ENCODE results near the gene EXOSC2.
"Not testable (repeated sequence)": the region's sequence is repeated elsewhere in the genome, so short reads cannot be mapped to it uniquely, and the experiment has no call there.

EXOSC2 gene

DNA sequence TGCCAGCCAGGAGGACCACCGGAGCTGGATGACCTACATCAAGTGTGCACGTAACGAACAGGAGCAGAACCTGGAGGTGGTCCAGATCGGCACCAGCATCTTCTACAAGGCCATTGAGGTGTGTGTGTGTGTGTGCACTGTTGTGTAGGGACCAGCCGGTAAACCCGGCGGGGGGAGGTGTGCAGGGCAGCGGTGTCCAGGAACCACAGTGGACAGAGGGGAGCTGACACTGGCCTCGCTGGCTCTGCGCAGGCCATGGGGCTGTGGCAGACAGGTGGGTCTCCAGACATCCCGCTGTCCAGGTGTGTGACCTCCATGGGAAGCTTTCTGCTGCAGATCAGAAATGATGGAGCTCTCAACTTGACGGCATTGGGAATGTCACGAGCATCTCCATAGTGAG, 25.4 kb upstream of the EXOSC2 start:
- no peak for DNase-seq

DNA sequence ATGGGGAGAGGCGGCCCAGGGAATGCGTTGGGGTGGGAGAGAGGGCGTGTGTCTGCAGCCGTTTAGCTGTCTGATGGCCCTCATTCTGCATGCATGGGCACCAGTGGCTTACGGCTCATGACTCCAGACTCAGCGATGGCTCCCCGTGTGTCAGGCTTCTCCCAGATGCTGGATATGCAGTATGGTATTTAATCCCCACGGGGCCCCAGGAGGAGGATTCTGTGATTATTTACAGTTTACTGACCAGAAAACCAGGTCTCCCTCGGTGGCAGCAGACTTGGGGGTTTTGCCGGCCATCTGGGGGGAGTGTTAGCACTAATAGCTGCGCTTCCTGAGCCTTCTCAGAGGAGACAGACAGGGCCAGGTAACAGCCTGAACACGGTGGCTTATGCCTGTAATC, 24.9 kb upstream of the EXOSC2 start:
- DNase-seq: peak; percentile 51

DNA sequence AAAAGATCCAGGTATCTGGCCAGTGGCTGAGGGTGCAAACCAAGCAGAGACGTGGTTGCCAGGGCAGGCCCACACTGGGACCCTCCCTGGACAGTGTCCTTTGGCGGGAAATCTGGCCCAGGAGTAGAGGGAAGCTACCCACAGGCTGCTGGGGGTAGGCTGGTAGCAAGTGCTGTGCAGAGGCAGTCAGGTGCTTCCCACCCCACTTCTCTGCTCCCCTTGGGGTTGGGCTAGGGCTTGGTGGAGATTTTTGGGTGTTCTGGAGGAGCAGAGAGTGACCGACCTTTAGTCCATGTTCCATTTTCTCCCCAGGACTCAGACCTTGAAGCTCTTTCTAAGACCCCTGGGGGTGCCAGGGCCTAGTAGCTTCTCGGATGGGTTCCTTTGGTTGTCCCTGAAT, 23.6 kb upstream of the EXOSC2 start:
- DNase-seq: no peak

DNA sequence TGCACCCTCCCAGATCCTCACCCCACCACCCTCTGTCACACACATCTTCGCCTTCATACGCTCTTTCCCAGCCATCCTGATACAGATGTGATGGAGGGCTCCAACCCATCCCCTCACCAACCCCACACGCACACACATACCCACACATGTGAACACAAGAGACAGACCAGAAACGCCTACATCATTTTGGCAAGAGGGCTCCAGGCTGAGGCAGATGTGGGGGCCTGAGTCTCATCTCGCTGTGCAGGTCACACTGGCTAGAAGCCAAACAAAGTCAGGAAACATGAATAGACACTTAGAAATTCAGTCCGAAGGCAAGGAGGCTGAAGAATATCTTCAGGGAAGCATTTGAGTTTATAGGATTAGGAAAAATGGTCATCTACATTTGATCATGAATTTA, 22.9 kb upstream of the EXOSC2 start:
- DNase-seq: no peak

DNA sequence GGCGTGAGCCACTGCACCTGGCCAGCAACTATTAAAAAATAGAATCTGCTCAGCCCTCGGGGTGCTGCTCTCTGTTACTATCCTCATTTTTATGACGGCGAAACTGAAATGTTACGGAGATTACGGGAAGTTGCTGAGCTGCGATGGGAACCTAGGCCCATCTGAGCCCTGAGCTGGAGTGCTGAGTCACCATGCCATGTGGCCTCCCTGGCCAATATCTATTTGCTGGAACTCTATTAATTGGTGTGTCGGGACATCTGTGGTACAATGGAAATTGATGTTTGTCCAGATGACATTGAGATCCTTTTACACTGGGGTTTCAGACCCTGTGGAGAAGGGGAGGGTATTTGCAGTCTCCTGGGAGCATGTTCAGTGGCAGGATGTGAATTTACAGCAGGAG, 21.1 kb upstream of the EXOSC2 start:
- no peak for DNase-seq

DNA sequence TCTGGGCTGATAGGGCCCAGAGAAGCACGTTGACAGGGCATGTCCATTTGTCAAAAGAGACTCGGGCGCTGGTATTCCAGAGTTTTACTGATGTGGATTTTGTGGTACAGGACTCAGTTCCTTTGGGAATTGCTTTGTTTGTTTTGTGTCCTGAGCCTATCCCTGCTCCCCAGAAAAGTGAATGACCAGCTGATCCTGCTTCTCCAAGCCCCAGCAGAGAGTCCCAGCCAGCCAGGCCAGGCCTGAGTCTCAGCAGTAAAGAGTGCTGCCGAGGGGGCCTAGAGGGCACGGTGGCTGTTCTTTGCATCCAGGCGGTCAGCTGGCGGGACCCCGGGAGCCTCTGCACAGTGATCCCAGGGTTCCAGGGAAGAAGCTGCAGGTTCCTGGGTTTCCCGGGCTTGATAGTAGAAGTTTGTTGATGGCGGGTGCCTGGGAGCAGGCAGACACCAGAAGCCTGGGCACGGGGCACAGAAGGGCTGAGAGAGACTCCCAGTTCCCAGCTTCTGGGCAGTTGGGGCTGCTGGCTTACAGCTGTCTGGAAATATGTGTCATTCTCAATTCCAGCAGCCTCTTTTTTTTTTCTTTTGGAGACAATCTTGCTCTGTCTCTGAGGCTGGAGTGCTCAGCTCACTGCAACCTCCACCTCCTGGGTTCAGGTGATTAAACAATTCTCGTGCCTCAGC, 20.5 kb upstream of the EXOSC2 start:
- DNase-seq: no peak

DNA sequence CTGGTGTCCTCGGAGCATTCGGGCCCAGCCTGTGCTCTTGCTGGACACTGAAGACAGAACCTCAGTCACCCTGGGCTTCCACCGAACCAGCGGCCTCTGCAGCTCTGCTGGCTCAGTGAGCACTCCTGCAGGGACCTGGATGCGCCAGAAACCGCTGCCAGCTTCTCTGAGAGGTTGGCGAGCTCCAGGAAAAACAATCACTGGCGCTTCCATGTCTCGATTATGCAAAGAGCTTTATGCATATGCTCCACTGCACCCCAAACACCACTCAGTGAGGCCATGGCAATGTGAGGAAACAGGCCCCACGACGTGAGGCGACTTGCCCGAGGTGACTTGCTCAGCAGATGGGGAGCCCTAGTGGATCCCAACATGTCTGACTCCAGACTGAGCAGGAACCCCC, 18.2 kb upstream of the EXOSC2 start:
- DNase-seq: no peak

DNA sequence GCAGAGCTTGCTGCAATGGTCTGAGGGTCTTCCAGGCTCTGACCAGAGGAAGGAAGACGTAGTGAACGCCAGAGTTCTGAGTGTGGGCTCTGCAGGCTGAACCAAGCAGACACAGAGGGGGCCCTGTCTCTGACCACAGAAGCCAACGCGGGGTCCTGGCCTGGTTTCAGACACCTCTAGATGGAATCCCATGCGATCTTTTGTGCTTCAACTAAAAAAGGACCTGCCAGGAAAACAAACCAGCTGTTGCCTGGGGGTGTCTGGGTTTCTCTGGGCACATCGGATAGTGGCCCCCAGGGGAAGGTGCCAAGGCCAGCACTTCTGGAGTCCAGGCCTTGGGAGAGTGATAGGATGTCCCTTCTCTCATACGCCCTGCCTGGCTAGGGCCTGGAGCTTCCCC, 16.3 kb upstream of the EXOSC2 start:
- no peak for DNase-seq

DNA sequence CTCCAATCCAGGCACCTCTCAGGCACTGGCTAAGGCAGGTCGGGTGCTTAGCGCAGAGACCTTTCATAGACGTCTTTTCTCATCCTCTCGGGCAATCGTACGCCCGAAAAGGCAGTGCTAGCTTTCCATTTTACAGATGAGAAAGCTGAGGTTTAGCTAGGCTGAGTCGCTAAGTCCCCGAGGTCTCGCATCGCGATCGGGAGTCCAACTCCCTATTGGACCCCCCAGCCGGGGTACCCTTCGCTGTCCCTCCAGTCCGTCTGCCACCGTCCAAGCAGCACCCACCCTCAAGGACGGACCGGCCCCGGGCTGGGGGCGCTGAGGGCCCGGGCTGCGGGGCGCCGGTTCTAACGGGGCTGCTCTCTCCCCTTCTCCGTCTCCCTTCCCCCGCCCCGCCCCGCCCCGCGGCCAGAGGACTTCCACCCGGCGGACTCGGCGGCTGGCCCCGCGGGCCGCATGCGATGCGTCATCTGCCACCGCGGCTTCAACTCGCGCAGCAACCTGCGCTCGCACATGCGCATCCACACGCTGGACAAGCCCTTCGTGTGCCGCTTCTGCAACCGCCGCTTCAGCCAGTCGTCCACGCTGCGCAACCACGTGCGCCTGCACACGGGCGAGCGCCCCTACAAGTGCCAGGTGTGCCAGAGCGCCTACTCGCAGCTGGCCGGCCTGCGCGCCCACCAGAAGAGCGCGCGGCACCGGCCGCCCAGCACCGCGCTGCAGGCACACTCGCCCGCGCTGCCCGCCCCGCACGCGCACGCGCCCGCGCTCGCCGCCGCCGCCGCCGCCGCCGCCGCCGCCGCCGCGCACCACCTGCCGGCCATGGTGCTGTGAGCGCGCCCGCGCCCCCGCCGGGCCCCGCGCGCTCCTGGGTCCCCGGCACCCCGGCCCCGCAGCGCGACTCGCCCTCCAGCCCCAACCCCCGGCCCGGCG, 12.5 kb upstream of the EXOSC2 start:
- DNase-seq: peak; percentile 85

DNA sequence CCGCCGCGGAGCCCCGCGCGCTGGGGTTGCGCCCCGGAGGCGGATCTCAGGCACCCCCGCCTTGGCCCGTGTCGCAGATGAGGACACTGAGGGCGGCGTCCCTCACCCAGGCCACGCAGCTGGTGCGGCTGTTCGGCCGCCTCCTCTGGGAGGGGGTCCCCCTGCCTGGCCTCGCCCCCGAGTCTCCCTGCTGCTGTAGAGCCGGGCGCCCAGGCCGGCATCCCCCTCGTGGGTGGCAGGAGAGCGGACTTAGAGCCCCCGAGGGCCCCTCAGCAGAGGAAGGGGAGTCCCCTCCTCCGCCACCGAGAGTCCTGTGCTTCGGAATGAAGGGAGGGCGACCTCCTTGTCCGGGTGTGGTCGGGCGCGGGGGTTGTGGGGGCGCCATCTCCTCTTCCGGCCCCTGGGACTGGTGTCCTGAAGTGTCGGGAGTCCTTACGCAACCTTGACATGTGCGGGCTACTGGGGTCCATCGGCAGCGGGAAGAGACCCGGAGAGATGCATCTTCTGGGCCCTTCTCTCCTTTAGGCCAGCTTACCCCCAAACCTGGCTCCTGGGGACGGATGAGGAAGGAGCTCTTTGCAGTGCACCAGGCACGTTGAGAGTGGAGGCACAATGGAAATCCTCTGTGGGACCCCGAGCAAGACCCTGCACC, 11.7 kb upstream of the EXOSC2 start:
- peak; percentile 80 for DNase-seq

DNA sequence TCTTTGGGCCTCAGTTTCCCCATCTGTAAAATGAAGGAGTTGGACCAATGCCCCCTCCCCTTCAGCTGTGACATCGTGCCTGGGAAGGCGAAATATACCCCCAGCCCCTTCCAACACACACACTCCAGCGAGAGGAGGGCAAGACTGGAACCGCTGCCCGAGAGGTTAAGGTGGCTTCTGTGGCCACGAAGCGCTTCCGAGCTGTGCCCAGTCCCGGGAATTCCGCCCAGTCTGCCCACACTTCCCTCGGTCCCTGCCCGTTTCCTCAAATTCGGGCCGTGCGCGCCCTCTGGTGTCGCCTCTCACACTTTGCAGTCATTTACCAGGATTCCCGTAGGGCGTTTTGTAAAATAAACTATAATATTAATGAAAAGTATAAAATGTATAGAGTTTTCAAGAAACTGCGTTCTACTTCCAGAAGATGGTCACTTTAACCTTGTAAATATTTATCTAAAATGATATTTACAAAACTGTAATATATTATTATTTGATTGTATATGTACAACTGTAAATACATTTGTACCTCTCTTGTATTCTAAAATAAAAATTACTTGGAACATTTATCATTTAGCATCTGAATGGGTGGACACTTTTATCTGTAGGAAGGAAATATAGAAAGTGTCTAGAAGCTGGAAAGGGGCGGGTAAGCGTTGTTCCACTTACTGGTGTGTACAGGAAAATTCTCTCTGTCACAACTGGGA, 11.0 kb upstream of the EXOSC2 start:
- DNase-seq: peak; percentile 82

DNA sequence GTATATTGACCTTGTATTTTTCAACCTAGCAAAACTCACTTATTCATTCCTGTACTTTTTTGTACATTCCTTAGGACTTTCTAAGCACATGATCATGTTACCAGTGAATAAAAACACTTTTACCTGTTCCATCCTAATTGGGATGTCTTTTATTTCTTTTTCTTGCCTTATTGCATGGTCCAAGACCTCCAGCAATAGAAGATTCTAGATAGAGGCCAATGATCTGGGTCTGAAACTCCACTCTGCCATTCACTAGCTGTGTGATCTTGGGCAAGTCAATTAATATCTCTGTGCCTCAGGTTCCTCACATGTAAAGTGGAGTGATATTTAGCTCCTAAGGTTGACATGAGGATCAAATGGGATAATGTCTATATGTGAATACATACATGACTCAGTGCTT, 8.5 kb upstream of the EXOSC2 start:
- no peak for DNase-seq

DNA sequence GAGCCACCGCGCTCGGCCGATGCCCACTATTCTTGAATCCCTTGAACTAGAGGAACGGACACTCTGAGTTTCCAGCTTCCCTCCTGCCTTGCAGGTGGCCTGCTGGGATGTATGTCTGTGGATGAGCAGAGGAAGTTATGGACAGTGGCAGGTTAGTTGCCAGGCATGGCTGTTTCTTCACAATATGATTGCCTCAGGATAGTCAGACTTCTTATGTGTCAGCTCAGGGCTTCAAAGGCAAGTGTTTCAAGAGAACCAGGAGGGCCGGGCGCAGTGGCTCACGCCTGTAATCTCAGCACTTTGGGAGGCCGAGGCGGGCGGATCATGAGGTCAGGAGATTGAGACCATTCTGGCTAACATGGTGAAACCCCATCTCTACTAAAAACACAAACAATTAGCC, 7.6 kb upstream of the EXOSC2 start:
- DNase-seq: not testable (repeated sequence)

DNA sequence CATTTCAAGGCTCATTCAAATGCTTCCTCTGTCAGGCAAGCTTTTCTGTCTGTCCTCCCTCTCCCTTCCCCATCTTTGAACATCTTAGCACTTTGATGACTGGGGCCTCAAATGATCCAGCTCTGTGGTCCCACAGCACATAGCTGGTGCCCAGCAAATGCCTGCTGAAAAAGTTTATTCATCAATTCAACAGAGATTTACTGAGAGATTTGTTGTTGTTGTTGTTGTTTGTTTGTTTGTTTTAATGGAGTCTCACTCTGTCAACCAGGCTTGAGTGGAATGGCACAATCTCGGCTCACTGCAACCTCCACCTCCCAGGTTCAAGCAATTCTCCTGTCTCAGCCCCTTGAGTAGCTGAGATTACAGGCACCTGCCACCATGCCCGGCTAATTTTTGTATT, 6.0 kb upstream of the EXOSC2 start:
- DNase-seq: no peak

DNA sequence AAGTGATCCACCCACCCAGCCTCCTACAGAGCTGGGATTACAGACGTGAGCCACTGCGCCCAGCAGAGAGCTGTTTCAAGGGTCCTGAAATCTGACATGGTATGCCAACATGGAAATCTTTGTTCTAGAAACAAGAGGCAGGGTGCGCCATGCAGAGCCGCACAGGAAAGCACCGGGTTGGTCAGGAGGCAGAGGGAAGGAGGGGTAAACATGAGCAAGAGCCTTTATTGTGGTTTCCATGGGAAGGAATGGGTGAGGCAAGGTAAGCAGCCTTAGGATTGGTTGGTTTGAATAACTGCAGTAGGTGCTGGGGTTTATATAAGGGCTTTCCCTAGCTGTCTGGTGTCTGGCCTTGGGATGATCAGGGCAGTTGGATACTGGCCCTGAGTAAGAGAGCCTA, 5.5 kb upstream of the EXOSC2 start:
- no peak for DNase-seq

DNA sequence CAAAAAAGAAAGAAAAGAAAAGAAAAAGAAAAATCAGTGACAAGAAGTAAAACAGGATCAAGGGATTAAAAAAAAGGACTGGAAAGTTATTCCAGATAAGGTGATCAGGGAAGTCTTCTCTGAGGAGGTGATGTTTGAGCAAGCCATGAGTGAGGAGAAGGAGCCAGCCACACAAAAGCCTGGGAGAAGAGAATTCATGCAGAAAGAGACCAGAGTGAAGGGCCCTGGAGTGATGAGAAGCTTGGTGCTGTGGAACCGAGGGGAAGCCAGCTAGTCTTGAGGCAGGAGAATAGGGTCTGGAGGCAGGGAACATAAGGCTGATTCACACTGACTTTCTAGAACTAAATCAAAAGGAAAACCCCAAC, 4.0 kb upstream of the EXOSC2 start:
- DNase-seq: no peak

DNA sequence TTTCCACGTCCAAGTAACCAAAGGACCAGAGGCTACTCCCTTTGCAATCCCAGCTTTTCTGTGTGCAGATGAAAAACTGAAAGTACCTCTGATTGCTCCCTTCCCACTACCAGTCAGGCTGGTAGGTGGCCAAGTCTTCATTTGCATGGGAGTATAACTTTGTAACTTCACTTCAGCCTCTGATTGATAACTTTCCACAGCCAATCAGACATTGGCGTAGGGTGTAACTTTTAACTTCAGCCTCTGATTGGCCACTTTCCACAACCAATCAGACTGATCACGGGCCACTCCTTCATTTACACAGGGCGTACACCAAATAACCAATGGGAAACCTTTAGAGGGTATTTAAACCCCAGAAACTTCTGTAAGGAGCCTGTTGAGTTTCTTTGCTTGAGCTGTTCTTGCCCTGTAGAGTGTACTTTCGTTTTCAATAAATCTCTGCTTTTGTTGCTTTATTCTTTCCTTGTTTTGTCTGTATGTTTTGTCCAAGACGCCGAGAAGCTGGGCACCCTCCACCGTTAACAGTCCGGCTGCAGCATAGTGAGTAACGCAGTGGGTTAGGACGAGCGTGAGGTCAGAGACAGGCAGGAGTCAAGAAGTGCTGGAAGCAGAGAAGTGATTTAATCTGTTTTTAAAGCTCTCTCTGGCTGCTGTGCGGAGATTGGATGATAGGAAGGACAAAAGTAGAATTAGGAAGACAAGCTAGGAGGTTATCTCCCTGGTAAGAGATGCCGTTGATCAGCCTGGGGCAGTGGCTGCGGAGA, 3.5 kb upstream of the EXOSC2 start:
- no peak for DNase-seq

DNA sequence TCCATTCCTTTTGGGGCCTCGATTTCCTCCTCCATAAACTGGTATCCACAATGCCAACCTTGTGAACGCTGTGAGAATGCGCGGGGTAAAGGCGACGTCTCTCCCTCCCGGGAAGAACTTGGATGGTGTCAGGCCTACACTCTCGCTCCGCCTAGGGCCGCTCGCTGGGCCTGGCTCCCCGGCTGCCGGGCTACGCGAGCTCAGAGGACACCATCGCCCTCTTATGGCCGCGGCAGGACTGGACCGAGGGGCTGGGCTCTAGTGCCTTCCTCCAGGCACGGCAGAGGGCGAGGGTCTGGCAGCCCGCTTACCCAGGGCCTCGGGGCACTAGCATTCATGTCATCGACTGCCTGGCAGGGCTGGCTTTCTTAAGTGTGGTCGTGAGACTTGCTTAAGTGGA, 1.3 kb upstream of the EXOSC2 start:
- peak; percentile 88 for DNase-seq

DNA sequence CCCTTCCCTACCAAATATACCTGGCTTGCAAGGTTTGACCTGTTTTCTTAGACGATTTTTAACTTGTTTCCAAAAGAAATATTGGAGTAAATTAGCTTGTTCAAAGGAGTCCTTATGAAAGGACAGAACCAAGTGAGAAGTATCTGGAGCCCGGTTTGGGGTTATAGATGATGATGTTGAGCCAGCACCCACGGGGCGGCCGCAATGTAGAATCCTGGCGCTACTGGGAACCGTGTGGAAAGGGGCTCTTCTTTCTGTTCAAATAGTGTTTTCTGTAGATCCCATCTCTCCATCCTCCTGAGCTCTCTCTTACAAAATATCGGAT, 517 bp upstream of the EXOSC2 start:
- DNase-seq: no peak

DNA sequence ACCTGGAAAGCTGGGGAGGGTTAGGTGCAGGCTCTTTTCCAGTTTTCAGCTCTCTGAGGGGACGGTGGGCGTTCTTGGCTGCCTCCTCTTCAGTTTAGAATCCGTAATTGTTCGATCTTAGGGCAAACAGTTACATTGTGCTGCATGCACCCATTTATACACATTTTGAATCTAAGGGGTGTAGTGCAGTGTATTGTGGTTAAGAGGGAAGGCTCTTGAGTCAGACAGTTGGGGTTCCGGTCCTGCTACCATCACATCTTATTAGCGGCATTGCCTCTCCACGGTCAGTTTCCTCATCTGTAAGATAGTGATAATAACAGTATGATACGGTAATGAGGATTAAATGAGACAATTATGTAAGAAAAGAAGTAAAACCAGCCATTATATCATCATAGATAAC, 625 bp downstream of the EXOSC2 start:
- DNase-seq: no peak

DNA sequence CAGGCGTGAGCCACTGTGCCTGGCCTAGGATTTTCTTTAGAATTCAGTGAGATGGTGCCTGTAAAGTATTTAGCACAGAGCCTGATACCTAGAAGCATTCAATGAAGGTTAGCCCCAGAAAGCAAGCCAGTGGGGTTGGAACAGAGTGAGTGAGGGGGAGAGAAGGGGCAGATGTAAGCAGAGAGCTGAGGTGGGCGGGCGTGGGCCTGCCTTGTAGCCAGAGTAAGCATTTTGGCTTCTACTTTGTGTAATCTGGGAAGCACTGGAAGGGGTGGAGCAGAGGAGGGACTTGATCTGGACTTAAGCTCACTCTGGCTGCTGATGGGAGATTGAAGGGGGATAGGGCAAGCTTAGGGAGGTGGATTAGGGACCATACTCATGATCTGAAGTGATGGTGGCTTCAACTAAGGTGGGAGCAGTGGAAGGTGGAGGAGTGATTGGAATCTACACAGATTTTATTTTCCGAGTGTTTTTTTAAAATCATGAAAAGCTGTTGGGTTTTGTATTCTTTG, 2.6 kb downstream of the EXOSC2 start:
- no peak for DNase-seq

DNA sequence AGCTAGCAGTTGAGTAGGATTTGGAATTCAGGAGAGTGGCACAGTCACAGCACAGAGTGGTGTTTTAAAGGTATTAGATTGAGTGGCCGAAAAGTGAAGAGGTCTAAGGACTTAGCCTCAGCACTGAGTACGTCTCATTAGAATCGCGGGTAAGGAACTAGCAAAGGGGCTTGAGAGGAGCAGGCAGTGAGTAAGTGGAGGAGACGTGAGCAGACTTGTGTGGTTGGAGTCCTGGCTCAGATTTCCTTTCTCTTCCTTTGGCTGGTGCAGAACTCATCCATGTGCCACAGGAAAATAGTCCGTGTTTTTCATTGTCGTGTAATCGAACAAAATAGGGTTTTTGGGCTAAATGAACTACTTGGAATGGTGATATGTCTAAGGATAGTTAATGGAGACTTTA, 3.4 kb downstream of the EXOSC2 start:
- no peak for DNase-seq

DNA sequence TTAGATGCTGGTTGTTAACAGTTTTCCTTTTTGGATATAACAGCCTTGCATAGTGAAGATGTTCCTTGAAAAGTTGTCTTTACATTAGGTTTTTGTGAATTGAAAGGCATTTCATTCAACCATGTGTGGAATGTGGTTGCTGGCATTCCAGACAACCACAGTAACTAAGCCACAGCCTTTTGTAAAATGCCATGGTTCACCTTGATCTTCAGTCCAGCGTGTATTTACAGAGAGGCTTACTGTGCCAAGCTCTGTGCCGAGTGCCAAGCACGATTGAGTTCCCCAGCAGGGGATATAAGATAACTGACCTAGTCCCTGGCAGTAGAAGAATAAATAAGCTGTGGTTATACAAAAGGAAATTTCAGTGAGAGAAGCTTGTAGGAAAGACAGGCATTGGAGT, 4.9 kb downstream of the EXOSC2 start:
- no peak for DNase-seq

All from retina (tissue), 1 donor.